ACC112 (cell line): ENCODE measurements around the gene PRMT6.
A peak's percentile ranks its signal among the peaks of the same experiment; 100 is the strongest.
"Not testable (repeated sequence)": the region's sequence is repeated elsewhere in the genome, so short reads cannot be mapped to it uniquely, and the experiment has no call there.

ENCODE experiments used
- H2AFZ ChIP-seq: fragments of 200-600 bp; sonication (generic); one replicate; pipeline ENCODE4 v1.6.0; 2017; ENCODE audit warnings: antibody characterized with exemption, low read length; ENCODE audit not compliant: unreplicated experiment
- H3K27ac ChIP-seq: fragments of 200-600 bp; sonication (generic); 2 replicates; pipeline ENCODE4 v1.5.1; 2014; ENCODE audit warnings: low read depth, mild to moderate bottlenecking, antibody characterized with exemption, low read length, moderate library complexity
- H3K27me3 ChIP-seq: fragments of 200-600 bp; sonication (generic); 2 replicates; pipeline ENCODE4 v1.6.1; 2014; ENCODE audit warnings: mild to moderate bottlenecking, antibody characterized with exemption, low read length, moderate library complexity, mixed read lengths; ENCODE audit not compliant: insufficient read depth
- H3K36me3 ChIP-seq: fragments of 200-600 bp; sonication (generic); 2 replicates; pipeline ENCODE4 v1.6.1; 2016; ENCODE audit warnings: mild to moderate bottlenecking, antibody characterized with exemption, low read length, moderate library complexity, mixed read lengths; ENCODE audit not compliant: insufficient read depth
- H3K4me1 ChIP-seq: fragments of 200-600 bp; sonication (generic); one replicate; pipeline ENCODE4 v1.6.1; 2016; ENCODE audit warnings: low read length, mixed read lengths; ENCODE audit not compliant: insufficient read depth, unreplicated experiment, control insufficient read depth
- H3K4me3 ChIP-seq: fragments of 200-600 bp; sonication (generic); 2 replicates; pipeline ENCODE4 v1.5.1; 2014; ENCODE audit warnings: mild to moderate bottlenecking, low read depth, low read length
- H3K79me2 ChIP-seq: fragments of 200-600 bp; sonication (generic); one replicate; pipeline ENCODE4 v1.6.0; 2016; ENCODE audit warnings: low read length; ENCODE audit not compliant: control insufficient read depth, unreplicated experiment, insufficient read depth

Gene PRMT6

GRCh38 chr1:107056426-107057196, at the start of gene PRMT6:
Gene PRMT6 (plus strand): TSS chr1:107056674. CDS start chr1:107056716, 42 bp downstream.
- H3K4me3 ChIP-seq: peak within 1 kb of the TSS; percentile 97
- H3K79me2 ChIP-seq: peaks cover 9% of the 10 kb centered on the region
- H3K27me3 ChIP-seq: no peaks in the 10 kb centered on the region
- no peak within 1 kb of the TSS for H3K27ac ChIP-seq
- H2AFZ ChIP-seq: peak within 1 kb of the TSS; percentile 97
- H3K36me3 ChIP-seq: 0 out of 2 replicates have a peak, but pooled peaks cover 3% of the 10 kb centered on the region
- H3K4me1 ChIP-seq: peaks cover 8% of the 10 kb centered on the region

- Histone ChIP-seq H3K4me3 (no peak overlapping the region), H2AFZ (no peak overlapping the region), H3K36me3 (no peaks in the 10 kb centered on the region), H3K27me3 (no peaks in the 10 kb centered on the region; the same call in 1 of the 2 replicates), H3K27ac (no peak overlapping the region), H3K79me2 (no peaks in the 10 kb centered on the region), H3K4me1 (no peaks in the 10 kb centered on the region)
These were observed 47.2 kb upstream of the PRMT6 start for GRCh38 chr1:107009281-107009680.

GRCh38 chr1:107010582-107010981, 45.9 kb upstream of the PRMT6 start:
- no peak overlapping the region for H3K27ac ChIP-seq
- H3K4me1 ChIP-seq: no peaks in the 10 kb centered on the region

GRCh38 chr1:107016376-107016978, 40.0 kb upstream of the PRMT6 start:
- Histone ChIP-seq H3K4me3 (peak overlapping the region; percentile 28; the same call in 1 of the 2 replicates), H2AFZ (peak overlapping the region; percentile 78), H3K36me3 (no peaks in the 10 kb centered on the region), H3K79me2 (no peaks in the 10 kb centered on the region), H3K4me1 (no peaks in the 10 kb centered on the region), H3K27me3 (no peaks in the 10 kb centered on the region), H3K27ac (no peak overlapping the region)

More at GRCh38 chr1:107010582-107010981, 45.9 kb upstream of the PRMT6 start:
- H3K27me3 ChIP-seq: no peaks in the 10 kb centered on the region; the same call in 1 of the 2 replicates
- no peak overlapping the region for H3K4me3 ChIP-seq
- H2AFZ ChIP-seq: no peak overlapping the region
- no peaks in the 10 kb centered on the region for H3K79me2 ChIP-seq
- H3K36me3 ChIP-seq: no peaks in the 10 kb centered on the region

GRCh38 chr1:107018445-107018844, 38.0 kb upstream of the PRMT6 start:
- Histone ChIP-seq H2AFZ (no peak overlapping the region), H3K27me3 (no peaks in the 10 kb centered on the region), H3K4me1 (no peaks in the 10 kb centered on the region), H3K79me2 (no peaks in the 10 kb centered on the region), H3K27ac (no peak overlapping the region), H3K4me3 (no peak overlapping the region), H3K36me3 (no peaks in the 10 kb centered on the region)

GRCh38 chr1:107019166-107019565, 37.3 kb upstream of the PRMT6 start:
- Histone ChIP-seq H3K27me3 (no peaks in the 10 kb centered on the region), H3K79me2 (no peaks in the 10 kb centered on the region), H3K4me1 (no peaks in the 10 kb centered on the region), H3K27ac (no peak overlapping the region), H2AFZ (no peak overlapping the region), H3K4me3 (no peak overlapping the region), H3K36me3 (no peaks in the 10 kb centered on the region)

GRCh38 chr1:107038874-107039273, 17.6 kb upstream of the PRMT6 start:
- not testable (repeated sequence) for H3K27ac ChIP-seq, H2AFZ ChIP-seq, H3K79me2 ChIP-seq, H3K4me1 ChIP-seq, H3K4me3 ChIP-seq, H3K27me3 ChIP-seq, H3K36me3 ChIP-seq

GRCh38 chr1:107044310-107045220, 11.9 kb upstream of the PRMT6 start:
- H3K36me3 ChIP-seq, H3K4me1 ChIP-seq, H3K27me3 ChIP-seq, H3K4me3 ChIP-seq, H2AFZ ChIP-seq, H3K79me2 ChIP-seq, H3K27ac ChIP-seq: not testable (repeated sequence)

- Histone ChIP-seq H2AFZ (no peak overlapping the region), H3K36me3 (no peaks in the 10 kb centered on the region), H3K79me2 (no peaks in the 10 kb centered on the region), H3K27ac (no peak overlapping the region), H3K4me3 (no peak overlapping the region), H3K4me1 (no peaks in the 10 kb centered on the region), H3K27me3 (no peaks in the 10 kb centered on the region)
These were observed 8.9 kb upstream of the PRMT6 start for GRCh38 chr1:107047602-107048001.

- Histone ChIP-seq H2AFZ (no peak overlapping the region), H3K4me3 (no peak overlapping the region), H3K36me3 (no peaks in the 10 kb centered on the region), H3K4me1 (no peaks in the 10 kb centered on the region), H3K79me2 (no peaks in the 10 kb centered on the region), H3K27ac (no peak overlapping the region), H3K27me3 (no peaks in the 10 kb centered on the region)
These were observed 8.2 kb upstream of the PRMT6 start for GRCh38 chr1:107048241-107048640.
